OCI-LY3 (cell line): ENCODE measurements around the gene CLIC5.

Experiments
- H2AFZ ChIP-seq: fragments of 200-600, 300-600 bp; shearing (Covaris generic); 2 replicates; pipeline ENCODE4 v1.6.0; 2014; ENCODE audit warnings: antibody characterized with exemption, low read depth, low read length
- H3K27ac ChIP-seq: fragments of 200-600, 300-600 bp; sonication (generic); 2 replicates; pipeline ENCODE4 v1.5.1; 2014; ENCODE audit warnings: mild to moderate bottlenecking, low read length, moderate library complexity, mixed read lengths
- H3K27me3 ChIP-seq: fragments of 200-600, 300-600 bp; sonication (generic); 2 replicates; pipeline ENCODE4 v1.6.1; 2014; ENCODE audit warnings: low read depth, low read length, mixed read lengths
- H3K36me3 ChIP-seq: fragments of 200-600, 300-600 bp; sonication (generic); replicated peaks from 2 replicates; pipeline ENCODE3; 2014; ENCODE audit warnings: low read depth, low read length, mixed read lengths
- H3K4me1 ChIP-seq: fragments of 300-600, 200-600 bp; sonication (generic); 2 replicates; pipeline ENCODE4 v1.6.1; 2014; ENCODE audit warnings: low read length, mixed read lengths
- H3K4me2 ChIP-seq: fragments of 200-600, 300-600 bp; sonication (generic); 2 replicates; pipeline ENCODE4 v1.6.1; 2014; ENCODE audit warnings: low read length, mixed read lengths
- H3K4me3 ChIP-seq: fragments of 300-600, 200-600 bp; sonication (generic); 2 replicates; pipeline ENCODE4 v1.5.1; 2014; ENCODE audit warnings: antibody characterized with exemption, mild to moderate bottlenecking, low read length, moderate library complexity
- H3K79me2 ChIP-seq: fragments of 300-600, 200-600 bp; shearing (Covaris generic); 2 replicates; pipeline ENCODE4 v1.6.1; 2014; ENCODE audit warnings: mild to moderate bottlenecking, low read length, mixed read lengths
- H3K9ac ChIP-seq: fragments of 300-600, 200-600 bp; shearing (Covaris generic); 2 replicates; pipeline ENCODE4 v1.6.0; 2014; ENCODE audit warnings: mild to moderate bottlenecking, low read length, moderate library complexity
- H3K9me3 ChIP-seq: fragments of 200-600, 300-600 bp; shearing (Covaris generic); 2 replicates; pipeline ENCODE4 v1.6.1; 2014; ENCODE audit warnings: low read length, mixed read lengths; ENCODE audit not compliant: insufficient read depth
- H4K20me1 ChIP-seq: fragments of 200-600, 300-600 bp; sonication (generic); 2 replicates; pipeline ENCODE4 v1.6.1; 2016; ENCODE audit warnings: low read length, mixed read lengths; ENCODE audit not compliant: insufficient read depth
- CTCF ChIP-seq: fragments of 200-600, 300-600 bp; sonication (generic); IDR thresholded peaks from 2 replicates; pipeline ENCODE4 v1.5.1; 2014; ENCODE audit warnings: antibody characterized with exemption, low read length, low read depth
- EZH2phosphoT487 ChIP-seq: fragments of 200-600 bp; shearing (Covaris generic); IDR thresholded peaks from 2 replicates; pipeline ENCODE4 v1.6.1; 2018; ENCODE audit warnings: antibody characterized with exemption, mixed run types, low read depth

The CLIC5 gene

GRCh38 chr6:45854149-45854742 is 161.4 kb downstream of the CLIC5 start:
- TF ChIP-seq CTCF (no peak), EZH2phosphoT487 (no peak)
- Histone ChIP-seq H3K79me2 (no peaks in the 10 kb centered on the region), H3K4me3 (no peak overlapping the region), H3K36me3 (no peaks in the 10 kb centered on the region), H3K27ac (no peak overlapping the region), H4K20me1 (no peaks in the 10 kb centered on the region), H3K4me2 (no peak overlapping the region), H3K4me1 (no peaks in the 10 kb centered on the region), H2AFZ (no peak overlapping the region), H3K9ac (no peak overlapping the region), H3K27me3 (peaks cover 62% of the 10 kb centered on the region), H3K9me3 (no peaks in the 10 kb centered on the region)

- H3K4me2 ChIP-seq = no peak overlapping the region
- H3K9ac ChIP-seq = no peak overlapping the region
- no peaks in the 10 kb centered on the region for H3K4me1 ChIP-seq
- H3K27ac ChIP-seq = no peak overlapping the region
- TF ChIP-seq EZH2phosphoT487 (no peak), CTCF (no peak)
- no peak overlapping the region for H2AFZ ChIP-seq
- no peaks in the 10 kb centered on the region for H4K20me1 ChIP-seq
- no peaks in the 10 kb centered on the region for H3K79me2 ChIP-seq
- peaks cover 47% of the 10 kb centered on the region for H3K27me3 ChIP-seq
- H3K4me3 ChIP-seq = no peak overlapping the region
- no peaks in the 10 kb centered on the region for H3K9me3 ChIP-seq
- no peaks in the 10 kb centered on the region for H3K36me3 ChIP-seq
Measured at GRCh38 chr6:45851034-45851400, 164.6 kb downstream of the CLIC5 start.

GRCh38 chr6:45850378-45851033 is 165.2 kb downstream of the CLIC5 start:
- Histone ChIP-seq H3K4me2 (no peak overlapping the region), H4K20me1 (no peaks in the 10 kb centered on the region), H3K4me3 (no peak overlapping the region), H2AFZ (no peak overlapping the region), H3K36me3 (no peaks in the 10 kb centered on the region), H3K79me2 (no peaks in the 10 kb centered on the region), H3K9me3 (no peaks in the 10 kb centered on the region), H3K4me1 (no peaks in the 10 kb centered on the region), H3K27ac (no peak overlapping the region), H3K9ac (no peak overlapping the region), H3K27me3 (peaks cover 48% of the 10 kb centered on the region)
- TF ChIP-seq EZH2phosphoT487 = no peak
- no peak for TF ChIP-seq CTCF

GRCh38 chr6:45845567-45845966 is 170.1 kb downstream of the CLIC5 start:
- H4K20me1 ChIP-seq = no peaks in the 10 kb centered on the region; the same call in 1 of the 2 replicates
- no peaks in the 10 kb centered on the region for H3K9me3 ChIP-seq
- H3K4me1 ChIP-seq = no peaks in the 10 kb centered on the region
- no peak overlapping the region for H3K9ac ChIP-seq
- no peak overlapping the region for H3K4me2 ChIP-seq
- no peak overlapping the region for H3K4me3 ChIP-seq
- no peaks in the 10 kb centered on the region for H3K79me2 ChIP-seq
- TF ChIP-seq CTCF (no peak), EZH2phosphoT487 (no peak)
- H3K27me3 ChIP-seq = peaks cover 34% of the 10 kb centered on the region
- no peaks in the 10 kb centered on the region for H3K36me3 ChIP-seq
- H3K27ac ChIP-seq = no peak overlapping the region
- H2AFZ ChIP-seq = no peak overlapping the region
